DOHH2 (cell line): ENCODE measurements around the gene POLR2I.

Experiments
- CTCF ChIP-seq: fragments of 200-600 bp; sonication (generic); IDR thresholded peaks from one replicate; pipeline ENCODE4 v1.5.1; 2014; ENCODE audit warnings: antibody characterized with exemption, mild to moderate bottlenecking, low read depth, low read length; ENCODE audit not compliant: poor library complexity, severe bottlenecking
- EZH2phosphoT487 ChIP-seq: fragments of 200-600 bp; sonication (generic); IDR thresholded peaks from 2 replicates; pipeline ENCODE4 v1.6.1; 2017; ENCODE audit warnings: borderline replicate concordance, mild to moderate bottlenecking, antibody characterized with exemption, low read length, moderate library complexity, mixed read lengths

DNA sequence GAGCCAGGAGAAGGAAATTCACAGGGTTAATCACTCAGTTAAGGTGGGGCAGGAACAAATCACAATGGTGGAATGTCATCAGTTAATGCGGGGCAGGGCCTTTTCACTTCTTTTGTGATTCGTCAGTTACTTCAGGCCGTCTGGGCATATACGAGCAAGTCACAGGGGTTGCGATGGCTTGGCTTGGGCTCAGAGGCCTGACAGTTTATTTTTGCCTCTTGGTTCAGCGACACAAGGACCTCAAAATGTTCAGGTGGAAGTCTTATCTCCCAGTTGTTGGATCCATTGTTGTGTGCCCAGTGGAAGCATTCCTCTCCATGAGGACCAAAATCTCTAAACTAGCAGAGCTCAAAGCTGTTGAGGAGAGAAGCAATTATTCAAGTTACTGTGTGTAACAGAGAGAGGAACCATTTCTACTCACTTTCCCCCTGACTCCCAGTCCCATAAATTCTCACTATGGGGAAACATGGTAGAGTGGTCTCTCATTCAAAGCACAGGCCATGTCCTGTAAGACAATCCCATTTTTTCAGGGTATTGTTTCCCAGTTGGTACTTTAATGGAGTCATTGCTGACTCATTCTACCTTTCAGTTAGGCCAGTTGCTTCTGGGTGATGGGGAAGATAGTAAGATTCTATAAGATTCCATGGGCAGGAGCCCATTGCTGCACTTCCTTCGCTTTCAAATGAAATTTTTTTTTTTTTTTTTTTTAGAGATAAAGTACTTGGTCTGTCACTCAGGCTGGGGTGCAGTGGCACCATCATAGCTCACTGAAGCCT, 46.3 kb upstream of the POLR2I start:
- no peak for TF ChIP-seq CTCF
- no peak for TF ChIP-seq EZH2phosphoT487
